GM12878 (cell line): ENCODE data around the gene FHIP1B. TPM values are rescaled to one million over a fixed set of nuclear protein-coding genes. Genes with fewer than 3 reads are reported as not detected.

Source experiments
- ATAC-seq: fragments of 200-7000 bp; cut with Tn5 transposase; 3 replicates; pipeline ENCODE4 v1.9.1; 2020; ENCODE audit warnings: mild to moderate bottlenecking, moderate library complexity
- BruUV-seq: library from RNA; stranded (reverse); fragments of 400-500 nt; replicated peaks from 2 replicates; lab custom pipeline; 2021; lab: Mats Ljungman, UMichigan
- CTCF ChIA-PET: fragments of 300-600 bp; sonication (Branson Sonifier 250); formaldehyde crosslinking; extraction: SDS; loops from one replicate; lab custom pipeline; 2021; ENCODE audit warnings: inconsistent platforms; lab: Yijun Ruan, JAX
- POLR2A ChIA-PET: fragments of 350-600 bp; formaldehyde crosslinking; extraction: SDS; loops from one replicate; lab custom pipeline; 2021; ENCODE audit warnings: inconsistent platforms; lab: Charles Lee
- RAD21 ChIA-PET: fragments of 300-600 bp; sonication (Branson Sonifier 250); formaldehyde crosslinking; loops from one replicate; lab custom pipeline; 2023; ENCODE audit warnings: antibody characterized with exemption; ENCODE audit not compliant: unreplicated experiment; lab: Charles Lee
- SMC1A ChIA-PET: fragments of 300-600 bp; sonication (Branson Sonifier 250); formaldehyde crosslinking; loops from one replicate; lab custom pipeline; 2023; ENCODE audit not compliant: unreplicated experiment, uncharacterized antibody; lab: Charles Lee
- DNase-seq: peaks from one replicate; pipeline ENCODE4 v3.0.0-alpha.2; 2011; ENCODE audit warnings: low read depth, low spot score
- FAIRE-seq: peaks from 3 replicates; lab custom pipeline; 2011; peaks lifted over from hg19 to GRCh38; lab: Jason Lieb, UNC
- H2AFZ ChIP-seq: 2 replicates; pipeline ENCODE4 v1.6.0; 2011; ENCODE audit warnings: low read depth, low read length, control low read depth; ENCODE audit not compliant: control insufficient read depth
- H3K27ac ChIP-seq: 2 replicates; pipeline ENCODE4 v1.5.1; 2011; ENCODE audit warnings: control low read depth; ENCODE audit not compliant: control insufficient read depth, insufficient read depth
- H3K27me3 ChIP-seq, 2 experiments: replicated peaks in 1 of 2; 2 replicates each; pipeline versions ENCODE4 v1.6.0 to v1.6.1; 2011; ENCODE audit warnings: low read length in 1 of 2; ENCODE audit not compliant: control insufficient read depth in 2 of 2, insufficient read depth in 2 of 2
- H3K36me3 ChIP-seq, 2 experiments: 2 replicates each; pipeline ENCODE4 v1.5.1; 2011; ENCODE audit warnings: low read length in 1 of 2; ENCODE audit not compliant: control insufficient read depth in 2 of 2, insufficient read depth in 2 of 2
- H3K4me1 ChIP-seq: 2 replicates; pipeline ENCODE4 v1.6.1; 2011; ENCODE audit warnings: mild to moderate bottlenecking, low read length, moderate library complexity, mixed read lengths; ENCODE audit not compliant: control insufficient read depth, insufficient read depth
- H3K4me2 ChIP-seq: 2 replicates; pipeline ENCODE4 v1.6.0; 2011; ENCODE audit warnings: control low read depth; ENCODE audit not compliant: control insufficient read depth, insufficient read depth
- H3K4me3 ChIP-seq: fragments of 200-600 bp; sonication (generic); 2 replicates; pipeline ENCODE4 v1.5.1; 2016
- H3K79me2 ChIP-seq: 2 replicates; pipeline ENCODE4 v1.6.0; 2011; ENCODE audit warnings: low read length; ENCODE audit not compliant: control insufficient read depth, insufficient read depth
- H3K9ac ChIP-seq: 2 replicates; pipeline ENCODE4 v1.8.0; 2011; ENCODE audit warnings: low read length, control low read depth, mixed read lengths; ENCODE audit not compliant: control insufficient read depth, insufficient read depth
- H3K9me3 ChIP-seq: replicated peaks from 3 replicates; pipeline ENCODE4 v1.5.1; 2011; ENCODE audit warnings: mild to moderate bottlenecking, low read length; ENCODE audit not compliant: control insufficient read depth, insufficient read depth
- H4K20me1 ChIP-seq: 2 replicates; pipeline ENCODE4 v1.6.0; 2011; ENCODE audit not compliant: control insufficient read depth, insufficient read depth
- CEBPB ChIP-seq, 2 experiments: fragments of 150-350 bp in 1 of 2; IDR thresholded peaks; 2 replicates each; pipeline ENCODE4 v1.6.1; 2012 to 2014; ENCODE audit warnings: low read depth in 2 of 2, low read length in 2 of 2, borderline replicate concordance in 1 of 2, inconsistent platforms in 1 of 2
- EED ChIP-seq: sonication (generic); IDR thresholded peaks from 2 replicates; pipeline ENCODE4 v1.6.1; 2016; ENCODE audit warnings: antibody characterized with exemption, low read depth
- HDAC6 ChIP-seq: fragments of 200-600 bp; sonication (generic); IDR thresholded peaks from one replicate; pipeline ENCODE4 v1.8.0; 2017; ENCODE audit warnings: antibody characterized with exemption; ENCODE audit not compliant: unreplicated experiment
- NBN ChIP-seq: fragments of 450-650 bp; IDR thresholded peaks from 2 replicates; pipeline ENCODE4 v1.6.1; 2016
- PRDM15 ChIP-seq: fragments of 450-650 bp; formaldehyde crosslinking; IDR thresholded peaks from 2 replicates; pipeline ENCODE4 v1.4.0; 2020; ENCODE audit warnings: mild to moderate bottlenecking, moderate library complexity
- RCOR1 ChIP-seq: conservative IDR thresholded peaks from 2 replicates; pipeline ENCODE4 v1.6.1; 2012; ENCODE audit warnings: low read depth, low read length, improper control_type of control experiment
- SMAD5 ChIP-seq: IDR thresholded peaks from 2 replicates; pipeline ENCODE4 v1.6.1; 2016; ENCODE audit warnings: antibody characterized with exemption, low read depth
- SP1 ChIP-seq: IDR thresholded peaks from one replicate; pipeline ENCODE4 v1.6.1; 2011; ENCODE audit warnings: low read depth, low read length
- WGBS: methylation state at CpG from one replicate; pipeline ENCODE4 v1.1.6; 2016; ENCODE audit warnings: low lambda C conversion rate; ENCODE audit not compliant: insufficient replicate concordance, insufficient coverage; ENCODE audit errors: missing lambda C conversion rate; 5-methylcytosine and 5-hydroxymethylcytosine counted together
- in situ Hi-C: fragments of 300-500 bp; cut with MboI; formaldehyde crosslinking; loops from 9 replicates; pipeline ENCODE4 v1.14.3; 2018; ENCODE audit warnings: mixed read lengths
- intact Hi-C: fragments of 100-400 bp; cut with micrococcal nuclease; formaldehyde crosslinking; loops from one replicate; pipeline ENCODE4 v1.14.2; 2022; ENCODE audit not compliant: unreplicated experiment
- polyA plus RNA-seq, 11 experiments: library from polyadenylated mRNA; depleted of rRNA in 4 of 11; unstranded in 6 of 11; stranded (reverse) in 5 of 11; fragments of >200 nt; fragmentation: Nextera tagmentation in 4 of 11; fragmentation: Illumina TruSeq in 1 of 11; extraction: Ambion mirVana in 4 of 11; extraction: Trizol in 1 of 11; gene quantifications; 1 replicate in 1 of 11; 2 replicates in 10 of 11; pipeline versions ENCODE4 v1.2.1 to v1.2.3, GENCODE V29; 2011 to 2016; ENCODE audit warnings: inconsistent platforms in 2 of 11, missing spikeins in 2 of 11, low read depth in 1 of 11
- total RNA-seq, 4 experiments: library from RNA; depleted of rRNA in 3 of 4; stranded (reverse); fragments of >200 nt in 3 of 4; fragmentation: Illumina TruSeq in 1 of 4; extraction: Trizol in 1 of 4; gene quantifications; 2 replicates each; pipeline versions ENCODE4 v1.2.1 to v1.2.3, GENCODE V29; 2013 to 2021

The FHIP1B gene
- total and polyA plus RNA-seq, 10 of the 15 experiments (the other 5 are each of a cell fraction or from before 2014, with no cell fraction given): 0.90 to 28.1 (median 11.1) TPM

DNA sequence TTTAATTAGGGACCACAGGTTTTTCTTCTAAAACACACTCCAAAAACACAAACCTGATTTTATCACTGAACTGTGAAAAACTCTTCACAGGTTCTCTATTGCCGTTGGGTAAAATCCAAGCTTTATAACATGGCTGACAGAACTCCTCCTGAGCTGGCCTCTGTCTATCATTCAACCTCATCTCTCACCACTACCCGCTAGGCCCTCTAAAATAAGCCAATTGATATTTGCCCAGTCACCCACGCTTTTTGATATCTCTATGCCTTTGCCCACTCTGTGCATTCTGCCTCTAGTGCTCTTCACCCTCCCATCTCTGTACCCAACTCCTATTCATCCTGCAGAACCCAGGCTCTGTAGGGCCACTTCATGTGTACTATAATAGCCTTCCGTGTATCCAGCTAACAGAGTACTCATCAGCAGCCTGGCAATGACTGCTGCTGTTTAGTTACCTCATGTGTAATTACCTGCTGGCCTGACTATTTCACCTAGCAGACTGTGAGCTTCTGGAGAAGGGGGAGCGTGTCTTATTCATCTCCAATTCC, 3.4 kb upstream of the FHIP1B start (continued):
- TF ChIP-seq PRDM15 (CRISPR knock-in tag) (no peak), SMAD5 (no peak), NBN (no peak), CEBPB (IDR thresholded peaks at IDR 0.05; ENCODE audit: borderline replicate concordance in 1 of 2, low read depth in 2 of 2, low read length in 2 of 2) (no peak), RCOR1 (no peak)

- intact Hi-C loops (loop anchor here (10.0 kb wide), 2 partner anchors 248 to 508 kb away; partner anchors contain the start of genes ARFIP2 and TIMM10B), in situ Hi-C loops (no loop called here)
- no peaks in the 10 kb centered on the region for H3K9me3 ChIP-seq
- no peaks in the 10 kb centered on the region for H3K36me3 ChIP-seq
- peaks cover 14% of the 10 kb centered on the region for H3K79me2 ChIP-seq
- no peaks in the 10 kb centered on the region for H4K20me1 ChIP-seq
- ChIA-PET CTCF (interaction anchor here (1.4 to 6.7 kb wide), 2 partner anchors 14 to 142 kb away, joined by 4 to 55 read pairs; no protein-coding TSS in a partner anchor), SMC1A (interaction anchor here (0.9 to 2.1 kb wide), 3 partner anchors 10 to 21 kb away, joined by 3 to 9 read pairs (median 3); no protein-coding TSS in a partner anchor), RAD21 (no interaction called here), POLR2A (interaction anchor here (0.7 to 0.8 kb wide), 2 partner anchors 20 to 153 kb away, joined by 3 read pairs; partner anchors contain the start of gene SMPD1)
- no peak overlapping the region for H3K4me2 ChIP-seq
- H3K27ac ChIP-seq: no peak overlapping the region
- H3K9ac ChIP-seq: no peak overlapping the region
- 49% methylated on average over 4 of the region's 4 CpGs for WGBS
- BruUV-seq: no TSS peak
- no peak overlapping the region for H2AFZ ChIP-seq
- FAIRE-seq (no peak), DNase-seq (no peak), ATAC-seq (no peak)
- no peak overlapping the region for H3K4me3 ChIP-seq
- no peaks in the 10 kb centered on the region for H3K27me3 ChIP-seq
- no peaks in the 10 kb centered on the region for H3K4me1 ChIP-seq
- TF ChIP-seq HDAC6 (no peak), SP1 (no peak), EED (0 out of 2 replicates have a peak, but pooled peaks have one; percentile 22)
Observed at GRCh38 chr11:6237266-6237665, 2.8 kb upstream of the FHIP1B start.
